Mucosa of stomach (tissue), 1 donor: ENCODE data around the gene TTYH3.
"Not testable (repeated sequence)": the region's sequence is repeated elsewhere in the genome, so short reads cannot be mapped to it uniquely, and the experiment has no call there.

Experiments used
- H3K27me3 ChIP-seq: one replicate; pipeline ENCODE4 v1.7.0; 2013; ENCODE audit warnings: mild to moderate bottlenecking, low read length; ENCODE audit not compliant: control insufficient read depth, insufficient read depth
- H3K36me3 ChIP-seq: one replicate; pipeline ENCODE4 v1.7.0; 2013; ENCODE audit warnings: low read length; ENCODE audit not compliant: control insufficient read depth, insufficient read depth
- H3K4me1 ChIP-seq: one replicate; pipeline ENCODE4 v1.7.0; 2013; ENCODE audit warnings: mild to moderate bottlenecking, low read length; ENCODE audit not compliant: control insufficient read depth, insufficient read depth
- H3K4me3 ChIP-seq: one replicate; pipeline ENCODE4 v1.7.0; 2013; ENCODE audit warnings: low read length
- H3K9ac ChIP-seq: one replicate; pipeline ENCODE4 v1.7.0; 2013; ENCODE audit warnings: mild to moderate bottlenecking, low read length, moderate library complexity
- H3K9me3 ChIP-seq: one replicate; pipeline ENCODE4 v1.7.0; 2013; ENCODE audit warnings: mild to moderate bottlenecking, low read length, moderate library complexity; ENCODE audit not compliant: control insufficient read depth
- donor health status: Pancreatic carcinoma.

TTYH3 gene

DNA sequence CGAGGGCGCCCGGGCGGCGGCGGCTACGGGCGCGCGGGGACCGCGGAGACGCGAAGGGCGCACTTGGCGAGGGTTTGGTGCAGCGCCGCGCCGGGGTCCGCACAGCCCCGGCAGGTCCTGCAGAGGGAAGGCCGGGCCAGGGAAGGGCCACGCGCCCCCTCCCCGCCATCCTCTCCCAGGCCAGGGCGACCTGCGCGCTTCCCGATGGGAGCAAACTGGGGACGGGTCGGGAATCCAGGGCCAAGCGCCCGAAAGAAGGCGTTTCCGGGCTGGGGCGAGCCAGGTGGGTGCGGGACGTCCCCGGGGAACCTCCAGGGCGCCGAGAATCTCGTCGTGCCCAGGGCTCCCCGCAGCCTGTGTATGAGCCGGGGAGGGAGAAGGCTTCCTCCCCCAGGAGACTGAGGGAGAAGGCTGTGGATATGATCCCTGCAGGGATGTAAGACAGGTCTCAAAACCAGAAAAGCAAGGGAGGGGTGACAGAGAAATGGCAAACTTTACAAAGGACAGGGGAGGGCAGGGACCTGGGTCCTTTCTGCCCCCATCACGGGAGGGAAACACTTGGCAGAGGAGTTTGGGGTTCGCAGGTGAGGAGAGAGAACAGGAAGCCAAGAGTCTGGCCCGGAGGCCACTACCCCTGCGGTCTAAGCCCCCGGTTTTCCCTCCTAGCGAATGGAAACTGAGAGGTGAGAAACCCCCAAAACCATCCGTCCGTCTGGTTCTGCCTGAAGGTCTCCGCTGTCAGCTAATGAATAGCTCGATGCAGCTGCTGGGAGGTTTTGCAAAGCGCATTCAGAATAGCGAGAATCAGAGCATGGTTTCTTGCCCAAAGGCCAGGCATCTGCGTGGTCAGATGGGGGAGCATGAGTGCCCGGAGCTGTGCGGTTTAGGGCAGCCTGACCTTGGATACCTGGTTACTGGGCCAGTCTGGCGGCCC lies 56.9 kb downstream of the TTYH3 start:
- Histone ChIP-seq H3K4me1 (peaks cover 10% of the 10 kb centered on the region), H3K36me3 (no peaks in the 10 kb centered on the region), H3K9ac (no peak overlapping the region), H3K4me3 (no peak overlapping the region), H3K27me3 (peaks cover 42% of the 10 kb centered on the region), H3K9me3 (no peaks in the 10 kb centered on the region)

DNA sequence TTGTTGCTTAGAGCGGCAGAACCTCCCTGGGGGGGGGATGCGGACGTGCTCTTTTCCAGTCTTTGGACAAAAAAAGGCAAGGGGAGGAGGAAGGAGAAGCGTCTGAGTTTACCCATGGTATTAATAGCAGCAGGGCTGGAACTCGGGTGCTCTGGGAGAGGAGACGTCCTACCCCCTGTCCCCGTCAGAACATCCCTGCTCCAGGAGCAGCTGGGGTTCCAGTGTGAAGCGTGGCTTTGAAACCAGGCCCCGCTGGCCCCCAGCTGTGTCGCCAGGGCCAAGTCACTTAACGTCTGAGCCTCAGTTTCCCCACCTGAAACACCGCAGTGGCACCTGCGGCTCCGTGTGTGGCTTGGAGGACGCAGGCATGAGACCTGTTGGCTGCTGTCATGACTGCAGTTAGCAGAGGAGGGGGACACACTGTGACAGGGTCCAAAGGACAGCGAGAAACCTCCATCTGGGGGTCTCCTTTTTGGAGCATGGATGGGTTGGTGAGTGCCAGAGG lies 57.6 kb downstream of the TTYH3 start:
- no peak overlapping the region for H3K9ac ChIP-seq

DNA sequence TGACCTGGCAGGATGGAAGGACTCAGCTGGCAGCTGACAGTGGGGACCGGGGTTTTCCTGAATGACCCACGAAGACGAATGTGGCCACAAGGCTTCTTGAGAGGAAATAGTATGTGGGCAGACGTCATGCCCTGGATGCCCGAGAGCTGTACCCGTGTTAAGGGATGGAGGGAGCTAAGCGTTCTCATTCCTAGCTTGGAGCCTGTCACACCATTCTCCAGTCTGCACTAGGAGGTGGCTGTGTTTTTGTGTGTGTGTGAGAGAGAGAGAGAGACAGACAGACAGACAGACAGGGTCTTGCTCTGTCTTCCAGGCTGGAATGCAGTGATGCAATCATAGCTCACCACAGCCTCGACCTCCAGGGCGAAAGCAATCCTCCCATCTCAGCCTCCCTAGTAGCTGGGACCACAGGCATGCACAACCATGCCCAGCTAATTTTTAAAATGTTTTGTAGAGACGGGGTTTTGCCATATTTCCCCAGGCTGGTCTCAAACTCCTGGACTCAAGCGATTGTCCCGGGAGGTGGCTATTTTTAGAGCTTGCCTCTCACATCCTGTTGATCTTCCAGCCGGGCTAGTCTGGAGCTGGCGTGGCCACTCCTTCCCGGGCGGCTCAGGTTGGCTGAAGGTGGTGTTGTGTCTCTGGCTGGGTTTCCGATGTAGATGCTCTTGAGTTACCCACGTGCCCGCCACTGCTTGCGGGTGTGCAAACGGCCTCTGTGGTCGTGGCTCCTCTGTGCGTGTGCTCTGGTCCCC lies 58.3 kb downstream of the TTYH3 start:
- H3K9me3 ChIP-seq, result no peaks in the 10 kb centered on the region
- no peak overlapping the region for H3K9ac ChIP-seq
- no peaks in the 10 kb centered on the region for H3K36me3 ChIP-seq
- no peak overlapping the region for H3K4me3 ChIP-seq
- peaks cover 10% of the 10 kb centered on the region for H3K4me1 ChIP-seq
- H3K27me3 ChIP-seq, result peaks cover 42% of the 10 kb centered on the region

More for the DNA sequence above, 57.6 kb downstream of the TTYH3 start:
- H3K4me1 ChIP-seq, result peaks cover 10% of the 10 kb centered on the region
- H3K4me3 ChIP-seq, result no peak overlapping the region
- no peaks in the 10 kb centered on the region for H3K36me3 ChIP-seq
- peaks cover 42% of the 10 kb centered on the region for H3K27me3 ChIP-seq
- H3K9me3 ChIP-seq, result no peaks in the 10 kb centered on the region

DNA sequence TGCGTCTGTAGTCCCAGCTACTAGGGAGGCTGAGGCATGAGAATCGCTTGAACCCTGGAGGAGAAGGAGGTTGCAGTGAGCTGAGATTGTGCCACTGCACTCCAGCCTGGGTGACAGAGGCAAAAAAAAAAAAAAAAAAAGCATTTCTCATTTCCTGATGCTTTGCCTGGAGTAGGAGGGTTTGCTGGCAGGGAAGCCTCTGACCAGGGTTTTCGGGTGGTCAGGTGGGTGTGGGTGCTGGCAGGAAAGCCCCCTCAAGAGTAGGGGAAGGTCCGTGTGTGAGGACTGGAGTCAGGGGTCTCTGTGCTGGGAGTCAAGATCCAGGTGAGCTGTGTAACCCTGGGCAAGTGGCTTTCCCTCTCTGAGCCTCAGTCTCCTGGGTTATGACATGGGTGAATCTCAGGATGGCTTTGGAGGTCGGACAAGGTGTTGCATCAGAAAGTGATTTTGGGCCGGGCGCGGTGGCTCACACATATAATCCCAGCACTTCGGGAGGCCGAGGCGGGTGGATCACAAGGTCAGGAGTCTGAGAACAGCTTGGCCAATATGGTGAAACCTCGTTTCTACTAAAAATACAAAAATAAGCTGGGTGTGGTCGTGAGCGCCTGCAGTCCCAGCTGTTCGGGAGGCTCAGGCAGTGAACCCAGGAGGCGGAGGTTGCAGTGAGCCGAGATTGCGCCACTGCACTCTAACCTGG lies 59.4 kb downstream of the TTYH3 start:
- peaks cover 42% of the 10 kb centered on the region for H3K27me3 ChIP-seq
- H3K9ac ChIP-seq, result no peak overlapping the region
- H3K4me3 ChIP-seq, result no peak overlapping the region
- peaks cover 10% of the 10 kb centered on the region for H3K4me1 ChIP-seq
- no peaks in the 10 kb centered on the region for H3K36me3 ChIP-seq
- H3K9me3 ChIP-seq, result no peaks in the 10 kb centered on the region

DNA sequence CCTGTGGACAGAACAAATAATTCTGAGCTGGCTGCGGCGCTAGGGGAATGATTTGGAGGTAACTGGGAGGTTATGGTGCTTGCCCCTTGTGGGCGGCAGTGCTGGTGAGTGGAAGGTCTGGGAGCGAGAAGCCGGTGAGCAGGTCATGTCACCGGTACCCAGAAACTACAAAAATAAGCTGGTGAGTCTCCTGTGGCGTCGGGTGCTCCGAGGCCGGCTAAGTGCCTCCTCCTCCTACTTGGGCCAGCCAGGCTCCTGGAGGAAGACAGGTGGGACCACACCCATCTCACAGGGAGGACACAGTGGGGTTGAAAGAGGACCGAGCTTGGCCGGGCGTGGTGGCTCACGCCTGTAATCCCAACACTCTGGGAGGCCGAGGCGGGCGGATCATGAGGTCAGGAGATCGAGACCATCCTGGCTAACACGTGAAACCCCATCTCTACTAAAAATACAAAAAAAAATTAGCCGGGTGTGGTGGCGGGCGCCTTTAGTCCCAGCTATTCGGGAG lies 60.2 kb downstream of the TTYH3 start:
- H3K9ac ChIP-seq, H3K4me3 ChIP-seq, H3K9me3 ChIP-seq, H3K36me3 ChIP-seq: not testable (repeated sequence)
- Histone ChIP-seq H3K27me3 (peaks cover 37% of the 10 kb centered on the region), H3K4me1 (peaks cover 10% of the 10 kb centered on the region)

DNA sequence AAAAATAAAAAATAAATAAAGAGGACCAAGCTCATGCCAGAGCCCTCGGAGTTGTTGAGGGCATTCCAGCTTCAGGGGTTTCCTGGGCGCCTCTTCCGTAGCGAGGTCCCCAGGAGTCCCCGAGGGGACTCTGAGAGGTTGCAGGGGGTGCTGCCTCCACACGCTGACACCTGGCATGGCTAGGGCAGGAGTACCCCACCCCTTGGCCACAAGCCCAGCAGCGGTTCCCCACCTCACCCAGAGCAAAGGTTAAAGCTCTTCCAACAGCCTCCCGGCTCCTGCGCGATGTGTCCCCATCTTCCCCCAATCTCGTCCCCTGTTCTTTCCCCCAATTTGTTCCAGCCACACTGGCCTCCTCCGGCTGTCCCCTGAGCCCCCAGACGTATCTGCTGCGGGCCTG lies 60.8 kb downstream of the TTYH3 start:
- peaks cover 9% of the 10 kb centered on the region for H3K4me1 ChIP-seq
- H3K9ac ChIP-seq, result no peak overlapping the region
- H3K36me3 ChIP-seq, result no peaks in the 10 kb centered on the region
- H3K4me3 ChIP-seq, result no peak overlapping the region
- peaks cover 32% of the 10 kb centered on the region for H3K27me3 ChIP-seq
- H3K9me3 ChIP-seq, result no peaks in the 10 kb centered on the region

DNA sequence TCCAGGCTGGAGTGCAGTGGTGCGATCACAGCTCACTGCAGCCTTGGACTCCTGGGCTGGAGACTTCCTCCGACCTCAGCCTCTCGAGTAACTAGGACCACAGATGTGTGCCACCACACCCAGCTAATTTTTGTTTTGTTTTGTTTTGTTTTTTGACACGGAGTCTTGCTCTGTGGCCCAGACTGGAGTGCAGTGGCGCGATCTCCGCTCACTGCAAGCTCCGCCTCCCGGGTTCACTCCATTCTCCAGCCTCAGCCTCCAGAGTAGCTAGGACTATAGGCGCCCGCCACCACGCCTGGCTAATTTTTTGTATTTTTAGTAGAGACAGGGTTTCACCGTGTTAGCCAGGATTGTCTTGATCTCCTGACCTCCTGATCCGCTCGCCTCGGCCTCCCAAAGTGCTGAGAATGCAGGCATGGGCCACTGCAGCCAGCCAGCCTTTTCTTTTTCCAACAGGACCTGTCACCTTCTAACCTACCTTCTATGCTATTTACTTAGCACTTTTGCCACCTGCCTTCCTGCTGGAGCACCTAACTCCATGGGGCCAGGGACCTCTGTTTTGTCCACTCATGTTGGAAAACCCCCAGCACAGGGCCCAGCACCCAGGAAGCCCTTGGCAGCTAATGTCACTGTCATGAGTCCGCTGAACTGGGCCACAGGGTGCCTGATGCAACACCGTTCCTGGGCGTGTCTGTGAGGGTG lies 61.8 kb downstream of the TTYH3 start:
- peaks cover 23% of the 10 kb centered on the region for H3K27me3 ChIP-seq
- H3K4me1 ChIP-seq, H3K9me3 ChIP-seq, H3K36me3 ChIP-seq, H3K4me3 ChIP-seq, H3K9ac ChIP-seq: not testable (repeated sequence)

DNA sequence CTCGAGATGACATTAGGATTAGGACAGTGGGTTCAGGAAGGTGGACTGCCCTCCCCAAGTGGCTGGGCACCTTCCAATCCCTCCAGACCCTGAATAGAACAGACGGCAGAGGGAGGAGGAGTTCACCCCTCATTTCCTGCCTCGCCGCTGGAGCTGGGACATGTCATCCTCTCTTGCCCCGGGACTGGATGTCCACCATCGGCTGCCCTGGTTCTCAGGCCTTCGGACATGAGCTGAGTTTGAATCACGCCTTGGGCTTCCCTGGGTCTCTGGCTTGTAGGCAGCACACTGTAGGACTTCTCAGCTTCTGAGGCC lies 62.3 kb downstream of the TTYH3 start:
- H3K4me1 ChIP-seq, H3K9ac ChIP-seq, H3K4me3 ChIP-seq, H3K36me3 ChIP-seq, H3K9me3 ChIP-seq: not testable (repeated sequence)
- H3K27me3 ChIP-seq, result peaks cover 21% of the 10 kb centered on the region

DNA sequence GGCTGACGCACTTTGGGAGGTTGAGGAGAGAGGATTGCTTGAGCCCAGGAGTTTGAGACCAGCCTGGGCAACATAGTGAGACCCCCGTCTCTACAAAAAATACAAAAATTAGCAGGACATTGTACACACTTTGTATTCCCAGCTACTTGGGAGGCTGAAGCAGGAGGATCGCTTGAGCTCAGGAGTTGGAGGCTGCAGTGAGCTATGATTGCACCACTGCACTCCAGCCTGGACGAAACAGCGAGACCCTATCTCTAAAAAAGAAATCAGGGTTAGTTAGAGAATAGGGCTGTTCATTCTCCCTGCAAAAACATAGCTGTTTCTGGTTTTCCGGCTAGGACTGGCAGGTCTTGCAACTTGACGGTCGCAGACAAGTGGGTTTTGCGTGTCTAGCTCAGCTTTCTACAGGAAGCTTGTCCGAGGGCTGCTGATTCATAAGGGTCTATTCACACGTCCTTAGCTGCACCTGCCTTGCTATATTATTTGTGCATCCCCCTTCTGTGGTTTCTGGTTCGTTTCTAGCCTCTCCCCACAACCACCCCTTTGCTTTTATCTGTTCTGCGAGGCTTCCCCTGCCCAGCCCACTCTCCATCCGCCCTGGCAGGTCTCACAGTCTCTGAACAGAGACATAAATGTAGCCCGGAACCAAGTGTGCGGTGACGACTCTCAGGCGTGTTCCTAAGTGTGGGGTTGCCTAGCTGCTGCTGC lies 66.9 kb downstream of the TTYH3 start:
- Histone ChIP-seq H3K9me3 (no peaks in the 10 kb centered on the region), H3K4me1 (no peaks in the 10 kb centered on the region), H3K9ac (no peak overlapping the region), H3K27me3 (peaks cover 13% of the 10 kb centered on the region), H3K36me3 (no peaks in the 10 kb centered on the region), H3K4me3 (no peak overlapping the region)

DNA sequence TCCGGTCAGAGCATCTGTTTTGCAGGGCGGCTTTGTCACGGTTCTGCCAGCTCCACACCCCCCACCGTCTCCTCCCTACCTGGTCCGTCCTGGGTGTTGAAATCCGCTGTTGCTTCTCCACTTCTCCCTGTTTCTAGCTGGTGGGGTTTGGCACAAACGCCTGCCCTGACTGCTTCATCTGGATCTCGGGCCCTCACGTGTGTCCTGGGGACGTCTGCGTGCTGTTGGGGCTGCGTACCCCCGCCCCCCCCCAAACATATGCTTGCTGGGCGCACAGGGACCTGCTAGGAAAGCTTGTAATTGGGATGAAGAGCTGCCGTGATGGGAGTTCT lies 67.5 kb downstream of the TTYH3 start:
- H3K9me3 ChIP-seq, result no peaks in the 10 kb centered on the region
- H3K4me1 ChIP-seq, result no peaks in the 10 kb centered on the region
- H3K36me3 ChIP-seq, result no peaks in the 10 kb centered on the region
- no peak overlapping the region for H3K9ac ChIP-seq
- H3K4me3 ChIP-seq, result no peak overlapping the region
- peaks cover 13% of the 10 kb centered on the region for H3K27me3 ChIP-seq
